Stimulated activated CD4-positive, alpha-beta T cell treated with anti-CD3 and anti-CD28 coated beads, TNF-alpha, amount 100 ng/mL, for 48 hours (primary cell): ENCODE data around the gene TEX13D.

Experiments used
- DNase-seq, 3 donors: peaks; one replicate each; pipeline ENCODE4 v3.0.0-alpha.2; 2020; ENCODE audit warnings: low read depth in 3 of 3

Gene TEX13D

DNA sequence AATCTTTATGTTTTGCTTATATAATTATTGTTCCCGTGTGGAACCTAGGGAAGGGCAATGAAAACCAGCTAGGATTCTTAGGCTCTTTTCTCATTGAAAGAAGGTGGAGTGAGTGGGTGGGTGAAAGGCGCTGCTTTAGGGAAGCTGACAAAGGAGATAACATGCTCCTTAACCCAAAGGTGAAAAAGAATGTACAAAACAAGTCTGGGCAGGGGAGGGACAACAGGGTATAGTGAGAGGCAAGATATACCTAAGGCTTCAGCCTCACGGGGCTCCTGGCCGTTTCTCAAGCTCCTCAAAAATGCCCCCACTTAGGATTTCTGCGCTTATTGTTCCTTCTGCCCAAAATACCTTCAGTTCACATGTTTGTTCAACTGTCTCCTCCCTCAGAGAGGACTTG lies 15.7 kb downstream of the TEX13D start:
- DNase-seq = no peak

DNA sequence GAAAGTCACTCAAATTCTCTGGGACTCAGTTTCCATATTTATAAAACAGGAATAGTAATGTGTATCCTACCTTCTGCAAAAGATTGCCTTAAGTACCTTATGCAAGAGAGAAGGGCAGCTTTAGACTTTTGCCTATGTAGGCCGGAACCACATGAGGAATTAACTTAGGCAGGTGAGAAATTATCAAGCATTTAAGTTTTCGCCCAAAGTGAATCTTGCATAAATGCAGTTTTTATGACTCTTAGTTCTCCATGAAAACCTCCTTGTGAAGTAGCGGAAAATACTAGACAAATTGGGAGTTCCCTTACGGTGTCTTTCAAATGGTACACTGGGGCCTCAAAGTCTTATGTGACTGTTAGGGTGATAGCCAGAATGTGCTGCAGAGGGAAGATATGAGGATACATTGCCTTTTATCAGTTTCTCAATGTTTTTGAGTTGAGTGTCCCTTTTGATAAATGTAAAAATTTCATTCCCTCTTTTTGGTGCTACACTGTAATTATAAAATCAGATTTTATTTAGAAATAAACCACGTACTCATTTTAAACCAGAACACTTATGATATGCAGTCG lies 16.5 kb downstream of the TEX13D start:
- no peak for DNase-seq

DNA sequence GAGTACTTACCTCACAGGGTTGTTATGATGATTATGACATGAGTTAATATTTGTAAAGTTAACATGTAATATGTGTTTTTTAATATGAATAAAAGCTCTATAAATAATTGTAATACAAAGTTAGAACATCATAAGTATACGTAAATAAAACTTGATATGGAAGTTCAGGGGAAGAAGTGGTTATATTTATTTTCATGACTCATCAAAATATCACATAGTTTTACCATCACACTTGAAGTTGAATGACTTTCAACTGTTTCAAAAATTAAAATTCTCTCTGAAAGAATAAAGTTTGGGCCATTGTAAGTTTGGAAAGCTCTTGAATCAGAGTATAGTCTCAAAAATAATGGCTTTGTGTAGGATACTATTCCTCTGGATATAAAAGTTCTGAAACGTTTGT lies 22.2 kb downstream of the TEX13D start:
- no peak for DNase-seq

DNA sequence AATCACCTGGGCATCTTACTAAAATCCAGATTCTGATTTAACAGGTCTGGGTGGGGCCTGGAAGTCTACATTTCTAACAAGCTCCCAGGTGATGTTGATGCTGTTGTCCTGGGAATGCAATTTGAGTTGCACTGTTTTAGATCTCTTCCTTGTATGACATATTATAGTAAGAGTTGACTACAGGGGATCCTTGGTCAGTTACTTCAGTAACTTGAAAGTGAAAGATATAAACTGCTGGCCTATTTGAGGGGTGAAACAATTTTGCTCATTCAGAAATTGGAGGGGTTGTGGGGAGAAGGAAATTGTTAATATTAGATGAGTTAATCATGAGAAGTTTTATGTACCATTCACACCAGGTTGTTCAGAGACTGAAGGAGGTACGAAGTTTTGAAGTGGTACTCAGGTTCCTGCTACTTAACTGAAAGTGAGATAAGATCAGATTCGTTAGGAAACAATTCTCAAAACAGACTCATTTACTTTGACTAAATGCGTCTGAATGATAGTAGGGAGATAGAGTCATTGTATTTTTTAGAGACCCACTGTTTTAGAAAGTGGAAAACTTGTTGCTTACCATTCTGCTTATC lies 26.4 kb downstream of the TEX13D start:
- DNase-seq = no peak

DNA sequence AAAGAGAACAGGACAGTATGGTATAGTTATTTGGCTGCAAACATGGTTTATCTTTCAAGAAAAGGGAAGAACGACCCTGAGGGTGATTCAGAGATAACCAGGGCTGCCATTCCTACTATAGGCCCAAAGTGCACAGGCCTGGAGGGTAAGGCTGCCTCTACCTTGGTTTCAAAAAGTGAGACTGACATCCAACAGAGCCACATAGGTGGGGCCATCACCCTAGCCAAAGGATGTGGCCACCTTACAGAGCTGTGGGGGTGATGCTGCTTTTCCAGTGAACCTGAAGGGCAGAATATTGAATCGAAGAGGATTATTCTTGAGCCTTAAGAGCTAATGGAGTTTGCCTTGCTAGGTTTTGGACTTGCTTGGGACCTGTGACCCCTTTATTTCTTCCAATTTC lies 29.6 kb downstream of the TEX13D start:
- DNase-seq = no peak

DNA sequence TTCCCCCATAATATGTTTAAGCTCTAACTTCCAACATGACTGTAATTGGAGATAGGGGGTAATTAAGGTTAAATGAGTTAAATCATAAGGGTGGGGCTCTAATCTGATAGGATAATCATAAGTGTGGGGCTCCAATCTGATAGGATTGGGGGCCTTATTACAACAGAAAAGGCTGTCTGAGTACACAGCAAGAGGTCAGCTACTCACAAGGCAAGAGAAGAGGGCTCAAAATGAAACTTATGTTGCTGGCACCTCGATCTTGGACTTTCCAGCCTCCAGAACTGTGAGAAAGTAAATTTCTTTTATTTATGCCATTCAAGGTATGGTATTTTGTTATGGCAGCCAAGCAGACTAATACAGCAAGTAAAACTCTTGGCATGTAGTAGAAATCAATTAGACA lies 30.3 kb downstream of the TEX13D start:
- DNase-seq = no peak

DNA sequence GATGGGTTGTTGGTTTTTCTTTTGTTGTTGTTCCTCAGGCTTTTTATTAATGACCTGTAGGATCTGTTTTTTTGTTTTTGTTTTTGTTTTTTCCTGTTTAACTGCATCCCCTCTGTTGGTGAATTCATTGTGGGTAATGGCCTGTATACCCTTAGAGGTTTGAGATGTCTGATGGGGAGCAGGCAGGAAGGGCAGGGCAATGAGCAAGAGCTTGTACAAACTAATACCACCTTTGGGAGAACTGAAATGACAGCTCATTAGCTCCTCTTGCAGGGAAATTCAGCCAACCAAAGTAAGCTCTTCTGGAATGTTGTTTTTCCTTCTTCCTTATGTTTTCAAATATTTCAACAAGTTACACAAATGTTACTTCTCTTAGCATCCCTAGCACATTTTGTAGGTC lies 37.3 kb downstream of the TEX13D start:
- DNase-seq = no peak

DNA sequence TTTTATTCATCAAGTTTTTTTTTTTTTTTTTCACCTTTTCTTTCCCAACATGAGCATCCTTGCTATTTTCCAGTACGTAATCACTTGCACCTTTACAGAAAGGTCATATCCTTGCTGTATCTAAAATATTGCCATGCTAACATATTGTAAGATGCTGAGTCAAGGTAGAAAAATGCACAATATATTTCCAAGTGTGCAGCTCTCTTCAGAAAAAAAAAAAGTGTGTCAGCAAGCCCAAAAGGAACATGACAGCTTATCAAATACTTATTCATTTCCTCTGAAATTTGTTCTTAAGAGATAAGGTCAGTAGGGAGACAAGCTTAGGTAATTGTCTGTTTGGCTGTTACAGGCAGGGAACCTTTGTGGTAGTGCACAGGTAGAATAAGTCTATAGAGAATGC lies 40.9 kb downstream of the TEX13D start:
- no peak for DNase-seq

DNA sequence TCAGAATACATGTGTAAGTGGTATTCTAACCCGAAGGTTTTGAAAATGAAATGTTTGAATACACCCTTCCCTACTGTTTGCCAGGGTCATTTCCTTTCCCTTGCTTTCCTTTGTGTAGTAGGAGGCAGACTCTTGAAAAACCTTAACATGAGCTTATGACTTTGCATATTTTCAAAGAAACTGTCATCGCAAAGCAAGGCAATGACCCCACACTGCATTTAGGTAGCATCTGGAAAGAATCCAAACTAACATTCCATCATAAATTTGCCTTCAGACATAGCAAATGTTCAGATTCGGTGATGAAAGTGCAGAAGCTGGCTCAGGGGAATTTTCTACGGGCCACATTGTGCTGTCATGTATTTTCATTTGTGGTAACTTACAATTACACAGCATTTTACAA lies 46.2 kb downstream of the TEX13D start:
- no peak for DNase-seq

DNA sequence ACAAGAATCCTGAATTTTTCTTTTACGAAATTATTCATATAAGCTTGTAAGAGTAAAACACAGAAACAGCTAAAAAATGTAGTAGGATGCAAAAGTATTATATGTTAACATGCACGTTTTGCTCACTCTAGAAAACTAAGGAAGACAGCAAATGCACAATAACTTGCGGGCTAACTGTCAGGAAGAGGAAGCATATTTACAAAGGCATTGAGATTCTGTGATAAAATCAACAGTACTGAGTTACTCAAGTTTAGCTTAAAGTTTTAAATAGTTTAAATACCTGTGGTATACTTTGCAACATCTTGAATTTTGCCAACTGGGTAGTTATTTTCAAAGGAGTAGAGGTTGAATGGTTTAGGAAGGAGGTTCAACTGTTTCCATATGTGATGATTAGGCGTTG lies 50.9 kb downstream of the TEX13D start:
- DNase-seq = no peak

DNA sequence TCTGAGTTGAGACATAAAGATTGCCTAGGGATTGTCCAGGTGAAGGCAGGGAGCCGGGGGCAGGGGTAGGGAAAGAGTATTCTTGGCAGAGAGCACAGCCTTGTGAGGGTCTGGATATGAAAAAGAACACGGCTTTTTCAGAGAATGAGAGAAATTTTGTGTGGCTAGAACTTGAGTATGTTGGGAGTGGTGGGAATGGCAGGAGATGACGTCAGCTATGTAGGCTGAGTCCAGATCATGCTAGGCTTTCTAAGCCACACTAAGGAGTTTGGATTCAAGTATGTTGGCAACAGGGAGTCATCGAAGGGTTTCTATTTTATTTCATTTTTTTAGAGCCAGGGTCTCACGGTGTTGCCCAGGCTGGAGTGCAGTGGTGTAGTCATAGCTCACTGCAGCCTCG lies 53.9 kb downstream of the TEX13D start:
- DNase-seq = no peak
